Measurements from ENCODE around the gene PFN1.

Gene PFN1

DNA sequence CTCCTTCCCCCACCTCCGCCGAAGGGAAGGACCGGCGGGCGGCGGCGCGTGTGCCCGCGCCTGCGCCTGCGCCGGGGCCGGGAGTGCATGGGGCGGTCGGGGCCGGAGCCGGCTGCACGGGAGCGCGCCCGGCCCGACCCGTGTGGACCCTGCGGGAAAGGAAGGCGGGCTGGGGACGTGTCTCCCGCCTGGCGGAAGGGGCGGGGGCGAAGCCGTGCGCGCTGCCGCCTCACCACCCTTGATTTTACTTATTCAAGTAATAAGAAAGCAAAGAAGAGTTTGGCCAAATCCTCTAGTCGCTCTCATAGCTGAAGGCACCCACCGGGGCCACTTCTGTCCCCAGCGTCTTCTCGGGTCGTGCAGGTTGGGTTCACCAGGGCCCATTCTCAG lies 596 bp upstream of the PFN1 start:
- peak in 41 of 42 donors; percentile 32 to 90 (median 80) for DNase-seq
- intact Hi-C loops (cut with DNase I), result loop anchor here (2.0 kb wide), 1 partner anchor 18 kb away; the partner anchor contains the start of gene SPAG7

DNA sequence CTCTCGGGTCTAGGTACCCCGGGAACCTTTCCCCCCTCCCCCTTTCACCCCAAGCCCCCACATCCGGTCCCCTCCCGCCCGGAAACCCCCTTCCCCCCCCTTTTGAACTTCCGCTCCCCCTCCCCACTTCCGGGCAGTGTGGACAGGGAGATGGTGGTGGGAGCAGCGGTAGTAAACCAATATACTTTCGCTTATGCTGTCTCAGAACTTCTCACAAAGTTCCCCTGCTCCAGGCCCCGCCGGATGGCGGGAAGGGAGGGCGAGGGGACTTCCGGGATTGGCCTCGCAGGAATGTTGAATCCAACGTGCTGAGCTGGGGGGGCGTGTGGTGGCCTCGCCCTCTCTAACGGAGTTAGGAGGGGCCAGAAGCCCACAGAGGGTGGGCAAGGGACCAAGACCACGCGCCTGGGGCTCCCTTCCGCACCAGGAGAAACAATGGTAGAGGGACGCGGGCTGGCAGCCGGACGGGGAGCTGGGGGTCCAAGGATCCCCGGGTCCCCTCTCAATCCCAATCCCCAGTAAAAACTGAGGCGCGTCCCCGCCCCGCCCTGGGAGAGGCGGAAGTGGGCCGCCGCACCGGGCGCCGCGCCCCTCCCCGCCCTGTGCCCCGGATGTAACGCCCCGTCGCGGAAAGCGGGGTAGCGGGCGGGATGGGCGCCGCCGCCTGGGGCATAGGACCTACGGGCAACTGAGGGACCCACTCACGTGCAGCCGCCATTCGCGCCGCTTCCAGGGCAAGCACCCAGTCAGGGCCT lies 742 bp downstream of the PFN1 start:
- intact Hi-C loops (cut with DNase I), result loop anchor here (2.0 kb wide), 1 partner anchor 19 kb away; the partner anchor contains the start of gene SPAG7

DNA sequence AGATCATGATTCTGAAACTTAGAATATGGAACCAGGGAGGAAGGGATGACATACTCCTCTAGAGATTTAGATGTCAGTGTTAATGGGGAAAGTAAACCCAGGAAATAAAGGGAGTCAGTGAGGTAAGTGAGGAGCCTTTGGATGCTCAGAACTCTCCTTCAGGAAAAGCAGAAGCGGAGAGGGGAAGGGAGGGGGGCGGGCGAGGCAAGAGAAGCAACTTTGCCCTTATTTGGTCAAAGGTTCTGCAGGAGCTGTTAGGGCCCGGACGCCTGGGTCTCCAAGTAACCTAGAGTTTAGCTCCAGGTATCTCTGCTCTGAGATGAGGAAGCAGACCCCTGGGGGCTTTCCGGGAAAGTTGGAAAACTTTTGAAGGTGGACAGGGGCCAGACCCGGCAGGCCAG lies 1.3 kb downstream of the PFN1 start:
- intact Hi-C loops (cut with DNase I), result no loop called here
- peak in 1 of 42 donors; percentile 18 for DNase-seq

More for the DNA sequence above, 742 bp downstream of the PFN1 start:
- DNase-seq, result peak in 36 of 42 donors; percentile 19 to 81 (median 56)

DNA sequence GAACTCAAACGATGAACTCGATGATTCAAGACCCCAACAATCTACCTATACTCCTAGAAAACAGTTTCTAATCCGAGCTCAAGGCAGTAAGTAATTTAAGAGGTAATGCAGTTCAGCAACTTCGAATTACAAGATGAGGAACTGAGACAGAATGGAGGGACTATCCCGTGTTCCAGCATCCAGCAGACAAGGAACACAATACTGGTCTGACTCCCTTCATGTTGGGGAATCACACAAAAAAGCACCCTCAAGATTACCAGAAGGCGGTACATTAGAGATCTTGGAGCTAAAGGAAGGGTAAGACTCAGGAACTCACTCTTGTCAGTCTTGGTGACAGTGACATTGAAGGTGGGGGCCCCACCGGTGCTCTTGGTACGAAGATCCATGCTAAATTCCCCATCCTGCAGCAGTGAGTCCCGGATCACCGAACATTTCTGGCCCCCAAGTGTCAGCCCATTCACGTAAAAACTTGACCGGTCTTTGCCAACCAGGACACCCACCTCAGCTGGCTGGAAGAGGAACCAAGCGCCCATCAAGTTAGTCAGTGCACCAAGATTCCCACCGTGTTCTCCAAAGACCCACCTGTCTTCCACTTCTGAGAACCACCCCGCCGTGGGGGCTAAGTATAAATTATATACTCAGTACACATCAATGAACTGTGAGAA lies 1.9 kb downstream of the PFN1 start:
- intact Hi-C loops (cut with DNase I), result no loop called here
- DNase-seq, result no peak

DNA sequence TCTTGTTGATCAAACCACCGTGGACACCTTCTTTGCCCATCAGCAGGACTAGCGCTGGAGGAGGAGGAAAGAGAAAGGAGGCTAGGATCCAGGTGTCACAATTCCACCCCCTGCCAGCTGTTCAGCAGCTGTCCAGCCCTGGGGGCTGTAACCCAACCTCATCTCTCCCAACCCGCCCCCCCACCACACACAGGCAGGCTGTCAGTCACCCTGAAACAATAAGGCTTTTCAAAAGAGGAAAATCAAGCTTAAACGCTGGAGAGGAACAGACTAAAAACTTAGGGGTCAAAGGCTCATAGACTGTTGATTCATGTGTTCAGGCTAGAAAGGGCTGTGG lies 2.4 kb downstream of the PFN1 start:
- intact Hi-C loops (cut with DNase I), result no loop called here
- no peak for DNase-seq

DNA sequence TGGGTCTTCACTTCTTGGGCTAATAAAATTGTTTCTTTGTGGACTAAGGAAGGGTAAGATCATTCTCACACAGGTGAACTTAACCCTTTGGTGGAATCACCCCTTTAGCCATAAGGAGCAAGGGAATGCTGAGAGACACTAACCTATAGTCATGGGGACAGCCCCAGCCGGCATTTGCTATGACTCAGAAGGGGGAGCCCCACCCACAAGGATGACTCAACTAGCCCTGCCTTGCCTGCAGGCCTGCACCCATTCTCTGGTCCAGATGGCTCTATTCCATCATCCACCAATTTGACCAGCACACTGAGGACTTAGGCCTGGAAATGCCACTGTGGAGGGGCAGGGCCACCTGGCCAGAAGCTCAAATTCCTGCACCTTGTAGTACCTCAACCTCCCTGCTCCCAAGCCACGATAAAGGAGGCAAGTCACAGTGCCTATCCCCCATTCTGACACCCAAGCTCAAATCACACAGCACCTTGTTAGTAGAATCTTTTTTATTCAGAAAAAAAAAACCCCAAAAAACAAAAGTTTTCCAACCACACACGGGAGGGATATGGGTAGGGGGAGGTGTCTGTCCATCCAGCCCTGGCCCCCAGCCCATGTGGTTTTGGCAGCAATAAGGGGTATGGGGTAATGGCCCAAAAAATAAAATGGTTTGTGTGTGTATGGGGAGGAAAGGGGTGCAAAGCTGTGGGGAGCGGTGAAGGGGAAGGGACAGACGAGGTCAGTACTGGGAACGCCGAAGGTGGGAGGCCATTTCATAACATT lies 3.0 kb downstream of the PFN1 start:
- DNase-seq, result peak in 41 of 42 donors; percentile 31 to 92 (median 68)
- intact Hi-C loops (cut with DNase I), result no loop called here

DNA sequence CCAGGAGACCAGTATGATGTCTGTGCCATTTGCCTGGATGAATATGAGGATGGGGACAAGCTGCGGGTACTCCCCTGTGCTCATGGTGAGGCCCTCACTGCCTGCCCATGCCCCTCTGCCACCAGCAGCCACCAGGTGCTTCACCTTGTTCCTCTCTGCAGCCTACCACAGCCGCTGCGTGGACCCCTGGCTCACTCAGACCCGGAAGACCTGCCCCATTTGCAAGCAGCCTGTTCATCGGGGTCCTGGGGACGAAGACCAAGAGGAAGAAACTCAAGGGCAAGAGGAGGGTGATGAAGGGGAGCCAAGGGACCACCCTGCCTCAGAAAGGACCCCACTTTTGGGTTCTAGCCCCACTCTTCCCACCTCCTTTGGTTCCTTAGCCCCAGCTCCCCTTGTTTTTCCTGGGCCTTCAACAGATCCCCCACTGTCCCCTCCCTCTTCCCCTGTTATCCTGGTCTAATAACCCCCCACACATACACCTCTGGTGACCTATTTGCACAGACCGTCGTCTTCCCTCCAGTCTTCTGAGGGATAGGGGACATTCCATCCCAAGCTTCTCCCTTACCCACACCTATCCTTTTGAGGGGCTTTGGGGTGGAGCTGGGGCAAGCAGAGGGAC lies 3.7 kb downstream of the PFN1 start:
- intact Hi-C loops (cut with DNase I), result no loop called here

DNA sequence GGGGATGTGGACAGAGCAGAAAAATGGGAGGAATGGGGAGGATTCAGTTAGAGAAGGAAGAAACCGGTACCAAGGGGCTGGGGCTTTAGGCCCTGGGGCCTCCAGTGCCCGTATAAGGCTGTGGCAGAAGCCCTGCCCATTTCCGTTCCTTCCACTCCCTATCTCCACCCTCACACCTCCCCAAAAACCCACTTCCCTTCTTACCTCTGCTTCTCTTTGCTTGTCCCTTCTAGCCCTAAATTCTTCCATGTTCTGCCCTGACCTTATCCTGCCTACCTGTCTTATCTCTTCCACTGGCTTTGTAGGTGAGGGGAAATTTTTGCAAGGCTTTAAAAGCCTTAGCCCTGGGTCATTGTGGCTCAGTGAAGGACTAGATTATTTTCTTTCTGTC lies 4.2 kb downstream of the PFN1 start:
- DNase-seq, result no peak
- intact Hi-C loops (cut with DNase I), result no loop called here

More for the DNA sequence above, 3.7 kb downstream of the PFN1 start:
- no peak for DNase-seq

DNA sequence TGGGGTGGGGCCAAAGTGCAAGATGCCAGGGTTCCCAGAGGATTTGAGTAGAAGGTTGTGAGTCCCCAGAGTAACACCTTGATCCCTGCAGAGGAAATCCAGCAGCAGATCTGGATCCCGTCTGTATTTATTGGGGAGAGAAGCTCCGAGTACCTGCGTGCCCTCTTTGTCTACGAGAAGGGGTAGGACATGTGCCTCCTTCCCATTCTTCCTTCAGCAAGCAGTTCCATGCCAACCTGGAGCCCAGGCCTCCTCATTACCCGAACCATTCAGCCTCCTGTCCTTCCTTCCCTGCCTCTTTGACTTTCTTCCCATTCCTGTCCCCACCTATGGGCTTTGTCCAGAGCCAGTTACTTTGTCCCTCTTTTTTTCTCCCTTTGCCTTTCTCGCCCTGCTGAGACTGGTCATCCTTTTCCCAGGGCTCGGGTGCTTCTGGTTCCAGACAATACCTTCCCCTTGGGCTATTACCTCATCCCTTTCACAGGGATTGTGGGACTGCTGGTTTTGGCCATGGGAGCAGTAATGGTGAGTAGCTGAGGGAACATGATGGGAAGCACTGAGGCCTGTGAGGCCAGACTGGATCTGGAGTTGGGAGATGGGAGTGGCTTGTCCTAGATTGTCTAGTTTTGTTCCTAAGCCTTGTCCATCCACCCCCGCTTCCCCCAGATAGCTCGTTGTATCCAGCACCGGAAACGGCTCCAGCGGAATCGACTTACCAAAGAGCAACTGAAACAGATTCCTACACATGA lies 5.4 kb downstream of the PFN1 start:
- no peak for DNase-seq
- intact Hi-C loops (cut with DNase I), result no loop called here

DNA sequence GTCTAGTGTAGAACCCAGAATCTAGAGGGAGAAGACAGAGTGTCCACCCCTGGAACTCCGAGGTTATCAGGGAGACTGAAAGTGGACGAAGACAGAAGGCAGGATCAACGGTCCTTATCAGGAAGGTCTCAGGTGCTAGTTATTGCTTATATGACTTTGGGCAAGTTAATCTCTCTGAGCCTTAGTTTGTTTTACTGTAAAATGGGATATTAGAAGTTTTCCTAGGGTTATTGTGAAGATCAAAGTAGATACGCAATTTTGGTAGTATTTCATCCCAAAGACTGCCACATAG lies 7.1 kb downstream of the PFN1 start:
- intact Hi-C loops (cut with DNase I), result no loop called here
- no peak for DNase-seq

DNA sequence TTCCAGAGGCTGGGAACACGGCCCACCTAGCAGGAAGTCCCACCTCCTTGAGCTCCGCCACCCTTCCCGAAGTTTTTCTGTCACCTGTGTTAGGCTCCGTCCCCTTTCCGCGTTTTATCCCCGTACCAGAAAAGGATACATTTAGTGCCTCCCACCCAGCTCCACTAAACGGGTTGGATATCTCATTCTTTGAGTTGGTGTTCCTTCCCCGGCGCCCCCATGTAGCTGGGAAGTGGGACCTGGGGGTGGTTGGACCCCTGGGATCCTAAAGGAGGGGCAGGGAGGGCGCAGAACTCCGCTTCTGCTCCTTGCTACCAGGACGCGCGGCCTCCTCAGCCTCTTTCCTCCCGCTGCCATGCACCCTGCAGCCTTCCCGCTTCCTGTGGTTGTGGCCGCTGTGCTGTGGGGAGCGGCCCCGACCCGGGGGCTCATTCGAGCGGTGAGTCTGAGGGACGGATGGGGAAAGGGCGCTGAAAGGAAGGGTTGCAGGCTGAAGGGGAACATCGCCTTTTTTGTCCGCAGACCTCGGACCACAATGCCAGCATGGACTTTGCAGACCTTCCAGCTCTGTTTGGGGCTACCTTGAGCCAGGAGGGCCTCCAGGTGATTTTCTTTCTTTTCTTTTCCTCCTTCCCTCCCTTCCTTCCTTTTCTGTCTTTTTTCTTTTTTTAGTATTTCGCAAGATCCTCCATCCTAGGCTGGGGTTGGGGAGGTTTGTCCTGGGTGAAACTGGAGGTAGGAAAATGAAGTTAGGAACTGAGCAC lies 7.6 kb downstream of the PFN1 start:
- peak in 36 of 42 donors; percentile 69 to 95 (median 87) for DNase-seq
- intact Hi-C loops (cut with DNase I), result no loop called here

DNA sequence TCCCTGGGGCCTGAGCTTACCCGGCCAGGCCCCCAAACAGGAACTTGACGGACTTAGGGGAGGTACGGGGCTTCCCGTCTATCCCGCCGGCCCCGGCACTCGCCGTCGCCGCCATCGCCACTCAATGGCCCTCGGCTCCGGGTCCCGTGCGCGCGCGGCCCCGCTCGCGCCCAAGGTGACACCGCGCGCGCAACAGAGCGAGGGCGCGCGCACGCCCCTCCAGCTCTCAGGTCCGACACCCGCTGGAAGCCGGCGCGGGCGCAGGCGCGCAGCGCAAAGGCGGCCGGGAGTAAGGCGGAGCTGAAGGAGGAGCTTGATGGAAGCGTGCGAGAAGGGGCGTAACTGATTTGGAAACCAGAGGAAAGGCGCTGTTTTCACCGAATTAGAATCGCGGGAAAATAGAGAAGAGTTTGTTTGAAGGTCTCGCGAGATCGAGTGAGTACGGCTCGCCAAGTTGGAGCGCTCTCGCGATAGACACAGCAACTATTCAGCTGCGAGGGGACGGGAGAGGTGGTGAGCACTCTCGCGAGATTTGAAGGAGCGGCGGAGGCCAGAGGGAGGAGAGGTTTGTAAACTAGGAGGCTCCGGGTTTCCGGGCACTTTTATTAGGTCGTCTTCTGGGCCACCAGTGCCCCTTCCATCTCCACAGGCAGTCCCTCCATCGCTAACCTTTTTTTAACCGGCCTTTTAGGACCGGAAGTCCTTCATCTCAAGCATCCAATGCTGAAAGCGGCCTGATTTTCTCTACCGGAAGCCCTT lies 8.4 kb downstream of the PFN1 start, which contains the start of the genes RNF167 and SLC25A11:
TSS of gene RNF167 (plus strand) at position 473 of the 759 bp plus-strand sequence. CDS start 642 bp downstream, outside the sequence.
TSS of gene SLC25A11 (minus strand) at position 251 of the 759 bp plus-strand sequence. CDS start at position 115, 136 bp downstream.
- peak; percentile 89 to 98 (median 96) for DNase-seq
- intact Hi-C loops (cut with DNase I), result loop anchor here (5.0 kb wide), 1 partner anchor 137 kb away; the partner anchor contains the start of gene ZFP3

DNA sequence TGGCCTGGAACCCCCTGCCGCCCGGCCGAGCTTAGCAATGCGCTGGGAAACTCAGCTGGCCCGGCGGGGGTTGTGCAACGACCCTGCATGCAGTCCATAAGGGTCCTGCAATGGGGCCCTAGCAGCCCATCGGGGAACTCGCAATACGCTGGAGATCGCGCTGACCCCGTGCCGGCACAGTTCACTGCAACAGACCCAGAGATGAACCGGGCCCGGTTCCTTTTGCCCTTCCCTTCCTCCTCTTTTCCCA lies 8.9 kb downstream of the PFN1 start:
- DNase-seq, result peak in 5 of 42 donors; percentile 23 to 49 (median 40)
- intact Hi-C loops (cut with DNase I), result loop anchor here (5.0 kb wide), 1 partner anchor 138 kb away; the partner anchor contains the start of gene ZFP3

DNA sequence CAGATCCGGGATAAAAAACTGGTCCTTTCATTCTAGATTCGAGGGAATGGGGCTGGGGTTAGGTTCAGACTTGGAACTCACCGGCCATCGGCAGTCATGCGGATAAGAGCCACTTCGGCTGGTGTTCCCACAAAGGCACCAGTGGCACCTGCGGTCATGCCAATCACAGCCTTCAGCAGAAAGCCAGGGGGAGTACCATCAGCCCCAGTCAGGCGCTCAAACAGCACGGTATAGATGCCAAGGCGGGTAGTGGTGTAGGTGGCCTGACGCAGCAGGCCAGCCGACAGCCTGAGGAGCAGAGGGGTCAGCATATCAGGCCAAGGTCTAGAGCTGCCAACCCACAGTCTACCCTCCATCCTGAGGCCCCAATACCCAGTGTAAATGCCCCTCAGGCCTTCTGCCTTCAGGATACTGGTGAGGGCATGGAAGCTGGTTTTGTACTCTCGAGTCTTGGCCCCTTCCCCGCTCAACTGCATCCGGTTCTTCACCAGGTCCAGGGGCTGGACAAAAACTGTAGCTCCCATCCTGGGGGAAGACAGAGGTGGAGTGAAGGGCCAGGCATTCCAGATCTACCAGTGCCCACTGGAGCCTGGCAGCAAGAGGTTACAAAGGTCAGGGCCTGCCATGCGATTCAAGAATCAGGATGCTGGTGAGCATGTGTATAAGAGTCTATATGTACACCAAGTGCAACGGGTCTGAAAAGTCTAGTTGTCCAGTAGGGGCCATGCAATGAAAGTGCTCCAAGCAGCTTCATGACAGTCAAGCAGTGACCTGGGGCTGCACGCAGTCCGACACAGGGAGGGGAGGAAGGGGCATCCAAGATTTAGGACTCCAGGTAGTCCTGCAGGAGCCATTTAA lies 9.4 kb downstream of the PFN1 start:
- no peak for DNase-seq
- intact Hi-C loops (cut with DNase I), result loop anchor here (5.0 kb wide), 1 partner anchor 138 kb away; the partner anchor contains the start of gene ZFP3

DNA sequence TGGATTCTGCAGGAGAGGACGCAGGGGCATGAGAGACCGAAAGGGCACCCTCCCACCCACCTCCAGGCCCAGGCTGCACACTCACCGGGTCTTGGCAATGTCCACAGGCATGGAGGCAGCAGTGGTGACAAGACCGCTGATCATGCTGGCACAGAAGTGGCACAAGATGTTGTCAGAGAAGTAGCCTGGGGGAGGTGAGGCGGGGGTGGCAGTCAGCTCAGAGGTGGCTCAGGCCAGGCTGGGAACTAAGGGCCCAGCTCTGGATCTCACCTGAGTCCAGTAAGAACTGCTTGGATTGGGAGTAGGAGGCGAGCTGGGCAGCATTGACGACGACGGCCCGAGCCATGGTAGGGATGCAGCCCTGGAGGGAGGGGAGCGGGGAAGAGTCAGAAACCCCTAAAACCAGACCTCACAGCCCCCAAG lies 10.2 kb downstream of the PFN1 start:
- intact Hi-C loops (cut with DNase I), result loop anchor here (5.0 kb wide), 1 partner anchor 139 kb away; the partner anchor contains the start of gene ZFP3
- DNase-seq, result no peak

DNA sequence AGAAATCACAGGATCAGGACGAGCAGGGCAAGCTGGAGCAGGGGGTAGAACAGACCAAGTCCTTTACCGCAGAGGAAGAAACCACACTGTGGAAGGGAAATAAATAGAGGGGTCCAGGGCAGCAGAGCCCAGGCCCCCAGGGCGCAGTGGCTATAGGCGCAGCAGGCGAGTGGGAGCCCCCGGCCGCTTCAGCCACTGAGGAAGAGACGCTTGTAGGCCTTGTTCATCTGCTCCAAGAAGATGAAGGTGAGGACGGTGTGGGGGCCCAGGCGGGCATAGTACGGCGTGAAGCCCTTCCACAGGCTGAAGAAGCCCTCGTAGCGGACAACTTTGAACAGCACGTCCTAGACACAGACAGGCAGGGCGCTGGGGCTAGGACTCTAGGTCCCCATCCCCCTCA lies 10.8 kb downstream of the PFN1 start:
- DNase-seq, result no peak
- intact Hi-C loops (cut with DNase I), result loop anchor here (5.0 kb wide), 1 partner anchor 140 kb away; the partner anchor contains the start of gene ZFP3

All from head of caudate nucleus (tissue), 42 donors.